Activated CD4-positive, alpha-beta T cell treated with anti-CD3 and anti-CD28 coated beads, Interleukin-2, amount 10 ng/mL, durations not matched to agents 24 days and 14 days (primary cell): ENCODE measurements around the gene RUFY1. TPM values are rescaled to one million over a fixed set of nuclear protein-coding genes. Genes with fewer than 3 reads are reported as not detected.
A peak's percentile ranks its signal among the peaks of the same experiment; 100 is the strongest.
"Not testable (repeated sequence)": the region's sequence is repeated elsewhere in the genome, so short reads cannot be mapped to it uniquely, and the experiment has no call there.

ENCODE experiments used
- DNase-seq: peaks from one replicate; pipeline ENCODE4 v3.0.0; 2022
- H3K27ac Mint-ChIP-seq: one replicate; pipeline ENCODE4 v1.8.0; 2022; ENCODE audit warnings: mild to moderate bottlenecking, mixed read lengths
- H3K27me3 Mint-ChIP-seq: one replicate; pipeline ENCODE4 v1.8.0; 2022; ENCODE audit warnings: mixed read lengths
- H3K36me3 Mint-ChIP-seq: one replicate; pipeline ENCODE4 v1.8.0; 2022; ENCODE audit warnings: low read depth, mild to moderate bottlenecking, mixed read lengths
- H3K4me1 Mint-ChIP-seq: one replicate; pipeline ENCODE4 v1.8.0; 2021; ENCODE audit warnings: mixed read lengths
- H3K4me3 Mint-ChIP-seq: one replicate; pipeline ENCODE4 v1.8.0; 2022; ENCODE audit warnings: mild to moderate bottlenecking, moderate library complexity, mixed read lengths
- H3K9me3 Mint-ChIP-seq: one replicate; pipeline ENCODE4 v1.8.0; 2021; ENCODE audit warnings: mixed read lengths
- intact Hi-C: fragments of 100-400 bp; cut with micrococcal nuclease; formaldehyde crosslinking; loops from one replicate; pipeline ENCODE4 v1.15.1; 2023
- total RNA-seq: library from RNA; stranded (reverse); gene quantifications from 2 replicates; pipeline ENCODE4 v1.2.3, GENCODE V29; 2022

RUFY1 gene
- total RNA-seq = 38.8 and 40.6 TPM in 2 replicates

- Mint-ChIP-seq H3K4me3 (peak within 1 kb of the TSS; percentile 97), H3K27me3 (peaks cover 2% of the 10 kb centered on the region), H3K27ac (peak within 1 kb of the TSS; percentile 99), H3K4me1 (peaks cover 23% of the 10 kb centered on the region), H3K36me3 (peaks cover 20% of the 10 kb centered on the region), H3K9me3 (no peaks in the 10 kb centered on the region)
- peak; percentile 96 for DNase-seq
- intact Hi-C loops = loop anchor here (1.0 to 10.0 kb wide), 8 partner anchors 9 to 1316 kb away; partner anchors contain the start of genes CANX, CLK4, HNRNPH1 and MGAT1
These were observed at the start of gene RUFY1 for GRCh38 chr5:179550511-179551342. TSS of gene RUFY1 (plus strand) at chr5:179550554. CDS start at chr5:179550570, 16 bp downstream.

- H3K9me3 Mint-ChIP-seq, H3K36me3 Mint-ChIP-seq, H3K27ac Mint-ChIP-seq, intact Hi-C loops, DNase-seq, H3K27me3 Mint-ChIP-seq, H3K4me1 Mint-ChIP-seq, H3K4me3 Mint-ChIP-seq: not testable (repeated sequence)
These were observed 48.4 kb upstream of the RUFY1 start for GRCh38 chr5:179501997-179502396.

- intact Hi-C loops = not testable (repeated sequence)
These were observed 47.9 kb upstream of the RUFY1 start for GRCh38 chr5:179502420-179502819.

GRCh38 chr5:179504191-179504590 is 46.2 kb upstream of the RUFY1 start:
- intact Hi-C loops = no loop called here
- Mint-ChIP-seq H3K9me3 (no peaks in the 10 kb centered on the region), H3K27ac (no peak overlapping the region), H3K27me3 (no peaks in the 10 kb centered on the region), H3K36me3 (no peaks in the 10 kb centered on the region), H3K4me3 (no peak overlapping the region), H3K4me1 (peaks cover 2% of the 10 kb centered on the region)
- DNase-seq = no peak

More at GRCh38 chr5:179502420-179502819, 47.9 kb upstream of the RUFY1 start:
- H3K9me3 Mint-ChIP-seq, H3K4me1 Mint-ChIP-seq, DNase-seq, H3K36me3 Mint-ChIP-seq, H3K4me3 Mint-ChIP-seq, H3K27me3 Mint-ChIP-seq, H3K27ac Mint-ChIP-seq: not testable (repeated sequence)

- H3K9me3 Mint-ChIP-seq = no peaks in the 10 kb centered on the region
- H3K4me1 Mint-ChIP-seq = peaks cover 6% of the 10 kb centered on the region
- no peaks in the 10 kb centered on the region for H3K27me3 Mint-ChIP-seq
- no peaks in the 10 kb centered on the region for H3K36me3 Mint-ChIP-seq
- H3K27ac Mint-ChIP-seq = no peak overlapping the region
- no peak for DNase-seq
- no peak overlapping the region for H3K4me3 Mint-ChIP-seq
- intact Hi-C loops = no loop called here
These were observed 45.6 kb upstream of the RUFY1 start for GRCh38 chr5:179504600-179505396.

GRCh38 chr5:179505636-179506261 is 44.6 kb upstream of the RUFY1 start:
- no peak for DNase-seq
- H3K9me3 Mint-ChIP-seq = no peaks in the 10 kb centered on the region
- no peak overlapping the region for H3K4me3 Mint-ChIP-seq
- peaks cover 8% of the 10 kb centered on the region for H3K4me1 Mint-ChIP-seq
- no peaks in the 10 kb centered on the region for H3K27me3 Mint-ChIP-seq
- H3K36me3 Mint-ChIP-seq = no peaks in the 10 kb centered on the region
- no peak overlapping the region for H3K27ac Mint-ChIP-seq
- intact Hi-C loops = no loop called here

GRCh38 chr5:179509239-179509638 is 41.1 kb upstream of the RUFY1 start:
- H3K27me3 Mint-ChIP-seq = no peaks in the 10 kb centered on the region
- peaks cover 8% of the 10 kb centered on the region for H3K4me1 Mint-ChIP-seq

GRCh38 chr5:179509845-179510244 is 40.5 kb upstream of the RUFY1 start:
- H3K4me3 Mint-ChIP-seq = no peak overlapping the region
- H3K27ac Mint-ChIP-seq = no peak overlapping the region
- no peaks in the 10 kb centered on the region for H3K27me3 Mint-ChIP-seq
- intact Hi-C loops = no loop called here
- no peaks in the 10 kb centered on the region for H3K36me3 Mint-ChIP-seq
- H3K9me3 Mint-ChIP-seq = no peaks in the 10 kb centered on the region
- peaks cover 8% of the 10 kb centered on the region for H3K4me1 Mint-ChIP-seq
- no peak for DNase-seq

More at GRCh38 chr5:179509239-179509638, 41.1 kb upstream of the RUFY1 start:
- Mint-ChIP-seq H3K36me3 (no peaks in the 10 kb centered on the region), H3K4me3 (no peak overlapping the region), H3K9me3 (no peaks in the 10 kb centered on the region), H3K27ac (no peak overlapping the region)
- DNase-seq = no peak
- intact Hi-C loops = no loop called here

GRCh38 chr5:179512452-179513000 is 37.8 kb upstream of the RUFY1 start:
- intact Hi-C loops = no loop called here
- H3K9me3 Mint-ChIP-seq = no peaks in the 10 kb centered on the region
- H3K4me1 Mint-ChIP-seq = peaks cover 8% of the 10 kb centered on the region

GRCh38 chr5:179515501-179515900 is 34.9 kb upstream of the RUFY1 start:
- H3K36me3 Mint-ChIP-seq, H3K4me3 Mint-ChIP-seq, H3K27me3 Mint-ChIP-seq, H3K27ac Mint-ChIP-seq, intact Hi-C loops, H3K4me1 Mint-ChIP-seq, DNase-seq, H3K9me3 Mint-ChIP-seq: not testable (repeated sequence)

More at GRCh38 chr5:179512452-179513000, 37.8 kb upstream of the RUFY1 start:
- Mint-ChIP-seq H3K4me3 (no peak overlapping the region), H3K27ac (no peak overlapping the region), H3K27me3 (no peaks in the 10 kb centered on the region), H3K36me3 (no peaks in the 10 kb centered on the region)
- DNase-seq = no peak

- Mint-ChIP-seq H3K27ac (no peak overlapping the region), H3K27me3 (no peaks in the 10 kb centered on the region), H3K9me3 (no peaks in the 10 kb centered on the region), H3K4me1 (no peaks in the 10 kb centered on the region), H3K4me3 (no peak overlapping the region), H3K36me3 (no peaks in the 10 kb centered on the region)
- DNase-seq = no peak
- intact Hi-C loops = no loop called here
These were observed 34.1 kb upstream of the RUFY1 start for GRCh38 chr5:179516221-179516620.

- H3K27me3 Mint-ChIP-seq, DNase-seq, H3K9me3 Mint-ChIP-seq, H3K27ac Mint-ChIP-seq, H3K4me3 Mint-ChIP-seq, intact Hi-C loops, H3K36me3 Mint-ChIP-seq, H3K4me1 Mint-ChIP-seq: not testable (repeated sequence)
These were observed 32.6 kb upstream of the RUFY1 start for GRCh38 chr5:179517746-179518145.

- intact Hi-C loops, H3K36me3 Mint-ChIP-seq, DNase-seq, H3K27me3 Mint-ChIP-seq, H3K27ac Mint-ChIP-seq, H3K4me3 Mint-ChIP-seq, H3K4me1 Mint-ChIP-seq, H3K9me3 Mint-ChIP-seq: not testable (repeated sequence)
These were observed 32.0 kb upstream of the RUFY1 start for GRCh38 chr5:179518369-179518768.
